Calu3 (cell line): ENCODE measurements around the gene UBE2O. TPM values are rescaled to one million over a fixed set of nuclear protein-coding genes. Genes with fewer than 3 reads are reported as not detected.

Source experiments
- total RNA-seq: library from RNA; stranded (reverse); gene quantifications from 2 replicates; pipeline ENCODE4 v1.2.3, GENCODE V29; 2022

UBE2O gene
- total RNA-seq, 1 experiment from 2014 or later, result 29.0 TPM

Other genes starting within 250 kb of the UBE2O start
- gene RNF157, start 212.7 kb downstream of the UBE2O start, total RNA-seq, result 15.3 and 17.6 TPM in 2 replicates
- 74.3 and 87.9 TPM in 2 replicates for gene UBALD2, start 187.8 kb downstream of the UBE2O start, total RNA-seq
- 3.0 and 3.9 TPM in 2 replicates for gene QRICH2, start 144.9 kb downstream of the UBE2O start, total RNA-seq
- 41.2 and 42.6 TPM in 2 replicates for gene PRPSAP1, start 99.2 kb downstream of the UBE2O start, total RNA-seq
- gene SPHK1, start 68.5 kb downstream of the UBE2O start, total RNA-seq, result 1.5 and 1.7 TPM in 2 replicates
- gene AANAT, start 14.5 kb upstream of the UBE2O start, total RNA-seq, result not detected in 2 replicates
- gene RHBDF2, start 48.3 kb upstream of the UBE2O start, total RNA-seq, result 47.7 and 47.9 TPM in 2 replicates
- not detected in 2 replicates for gene CYGB, start 84.6 kb upstream of the UBE2O start, total RNA-seq
- not detected in 2 replicates for gene PRCD, start 86.9 kb upstream of the UBE2O start, total RNA-seq
- gene ST6GALNAC2, start 132.7 kb upstream of the UBE2O start, total RNA-seq, result 10.5 and 11.6 TPM in 2 replicates
- gene ST6GALNAC1, start 190.6 kb upstream of the UBE2O start, total RNA-seq, result 52.2 and 52.4 TPM in 2 replicates